ENCODE measurements around the gene ZNF234. TPM values are rescaled to one million over a fixed set of nuclear protein-coding genes. Genes with fewer than 3 reads are reported as not detected.

The ZNF234 gene
- total RNA-seq, 6 experiments from 2014 or later = 4.8 to 7.2 (median 6.8) TPM

GRCh38 chr19:44142059-44142433 is 692 bp downstream of the ZNF234 start:
- H3K9me3 Mint-ChIP-seq = no peaks in the 10 kb centered on the region

GRCh38 chr19:44149776-44150175 is 8.4 kb downstream of the ZNF234 start:
- Mint-ChIP-seq H3K4me3 (no peak overlapping the region), H3K36me3 (ENCODE audit: low read depth) (peaks cover 68% of the 10 kb centered on the region), H3K4me1 (ENCODE audit: low read depth) (no peaks in the 10 kb centered on the region), H3K9me3 (peaks cover 12% of the 10 kb centered on the region), H3K27me3 (ENCODE audit: insufficient read depth) (no peaks in the 10 kb centered on the region), H3K27ac (no peak overlapping the region)
- DNase-seq = no peak
- TF ChIP-seq CTCF (IDR thresholded peaks at IDR 0.05) = no peak

More at GRCh38 chr19:44142059-44142433, 692 bp downstream of the ZNF234 start:
- Mint-ChIP-seq H3K4me1 (ENCODE audit: low read depth) (peaks cover 21% of the 10 kb centered on the region), H3K36me3 (ENCODE audit: low read depth) (peaks cover 28% of the 10 kb centered on the region), H3K27me3 (ENCODE audit: insufficient read depth) (no peaks in the 10 kb centered on the region; the same call in 1 of the 2 replicates), H3K4me3 (peak overlapping the region; percentile 91), H3K27ac (peak overlapping the region; percentile 77)
- TF ChIP-seq CTCF (IDR thresholded peaks at IDR 0.05) = no peak
- DNase-seq = peak; percentile 22

- Mint-ChIP-seq H3K27ac (no peak overlapping the region), H3K36me3 (ENCODE audit: low read depth) (peaks cover 75% of the 10 kb centered on the region), H3K9me3 (peaks cover 24% of the 10 kb centered on the region), H3K4me3 (no peak overlapping the region), H3K4me1 (ENCODE audit: low read depth) (no peaks in the 10 kb centered on the region), H3K27me3 (ENCODE audit: insufficient read depth) (no peaks in the 10 kb centered on the region)
- no peak for DNase-seq
- TF ChIP-seq CTCF (IDR thresholded peaks at IDR 0.05) = no peak
These were observed 10.1 kb downstream of the ZNF234 start for GRCh38 chr19:44151491-44151890.

- Mint-ChIP-seq H3K27me3 (ENCODE audit: insufficient read depth) (no peaks in the 10 kb centered on the region), H3K36me3 (ENCODE audit: low read depth) (peaks cover 71% of the 10 kb centered on the region), H3K4me1 (ENCODE audit: low read depth) (no peaks in the 10 kb centered on the region), H3K27ac (no peak overlapping the region), H3K4me3 (no peak overlapping the region), H3K9me3 (peaks cover 54% of the 10 kb centered on the region)
- DNase-seq = no peak
- TF ChIP-seq CTCF (IDR thresholded peaks at IDR 0.05) = no peak
These were observed 15.1 kb downstream of the ZNF234 start for GRCh38 chr19:44156475-44156874.

GRCh38 chr19:44163789-44164188 is 22.4 kb downstream of the ZNF234 start:
- H3K9me3 Mint-ChIP-seq = peaks cover 22% of the 10 kb centered on the region
- peaks cover 27% of the 10 kb centered on the region for H3K36me3 Mint-ChIP-seq (ENCODE audit: low read depth)
- TF ChIP-seq CTCF (IDR thresholded peaks at IDR 0.05) = no peak
- H3K4me1 Mint-ChIP-seq (ENCODE audit: low read depth) = peaks cover 28% of the 10 kb centered on the region
- no peak for DNase-seq
- no peak overlapping the region for H3K4me3 Mint-ChIP-seq
- peaks cover 1% of the 10 kb centered on the region; the same call in 1 of the 2 replicates for H3K27me3 Mint-ChIP-seq (ENCODE audit: insufficient read depth)
- H3K27ac Mint-ChIP-seq = no peak overlapping the region

GRCh38 chr19:44164327-44164672 is 22.9 kb downstream of the ZNF234 start:
- DNase-seq = no peak
- Mint-ChIP-seq H3K4me3 (peak overlapping the region; percentile 99), H3K9me3 (peaks cover 20% of the 10 kb centered on the region), H3K27me3 (ENCODE audit: insufficient read depth) (peaks cover 1% of the 10 kb centered on the region; the same call in 1 of the 2 replicates), H3K4me1 (ENCODE audit: low read depth) (peaks cover 28% of the 10 kb centered on the region), H3K36me3 (ENCODE audit: low read depth) (peaks cover 32% of the 10 kb centered on the region), H3K27ac (peak overlapping the region; percentile 99)
- TF ChIP-seq CTCF (IDR thresholded peaks at IDR 0.05) = no peak

Measured in HFFc6 (cell line).